ENCODE measurements around the gene CREBZF.
"Not testable (repeated sequence)": the region's sequence is repeated elsewhere in the genome, so short reads cannot be mapped to it uniquely, and the experiment has no call there.

The CREBZF gene

GRCh38 chr11:85664615-85665481 is at the start of gene CREBZF:
CREBZF (minus strand) TSS chr11:85665129; CDS start chr11:85664875, 254 bp downstream.
- DNase-seq = peak; percentile 94

- no peak for DNase-seq
Measured at GRCh38 chr11:85712953-85713352, 48.0 kb upstream of the CREBZF start.

GRCh38 chr11:85710917-85711316 is 46.0 kb upstream of the CREBZF start:
- DNase-seq = no peak

- DNase-seq = no peak
Measured at GRCh38 chr11:85709941-85710702, 45.2 kb upstream of the CREBZF start.

GRCh38 chr11:85705800-85706199 is 40.9 kb upstream of the CREBZF start:
- no peak for DNase-seq

- no peak for DNase-seq
Measured at GRCh38 chr11:85704967-85705366, 40.0 kb upstream of the CREBZF start.

- DNase-seq = no peak
Measured at GRCh38 chr11:85699957-85700741, 35.2 kb upstream of the CREBZF start.

GRCh38 chr11:85698195-85698594 is 33.3 kb upstream of the CREBZF start:
- DNase-seq = no peak

- DNase-seq = no peak
Measured at GRCh38 chr11:85697747-85698146, 32.8 kb upstream of the CREBZF start.

GRCh38 chr11:85695546-85695945 is 30.6 kb upstream of the CREBZF start:
- DNase-seq = no peak

- peak; percentile 45 for DNase-seq
Measured at GRCh38 chr11:85694385-85694980, 29.6 kb upstream of the CREBZF start.

- DNase-seq = peak; percentile 96
Measured at GRCh38 chr11:85685820-85686459, 21.0 kb upstream of the CREBZF start, which contains the start of gene CCDC89. CCDC89 (minus strand) TSS chr11:85686195; CDS start chr11:85686130, 65 bp downstream.

GRCh38 chr11:85685125-85685819 is 20.3 kb upstream of the CREBZF start:
- DNase-seq = no peak

- peak; percentile 36 for DNase-seq
Measured at GRCh38 chr11:85682330-85683305, 17.7 kb upstream of the CREBZF start.

- DNase-seq = no peak
Measured at GRCh38 chr11:85680897-85681296, 16.0 kb upstream of the CREBZF start.

- no peak for DNase-seq
Measured at GRCh38 chr11:85679576-85679975, 14.6 kb upstream of the CREBZF start.

GRCh38 chr11:85673393-85673792 is 8.5 kb upstream of the CREBZF start:
- DNase-seq = no peak

GRCh38 chr11:85672105-85672902 is 7.4 kb upstream of the CREBZF start:
- no peak for DNase-seq

GRCh38 chr11:85670949-85671663 is 6.2 kb upstream of the CREBZF start:
- DNase-seq = not testable (repeated sequence)
